Measurements from ENCODE around the gene ARHGAP8. TPM values are rescaled to one million over a fixed set of nuclear protein-coding genes. Genes with fewer than 3 reads are reported as not detected.

Gene ARHGAP8
- total and polyA plus RNA-seq, 2 donors (not counting 1 experiment from before 2014, with no cell fraction given), result 0.07 to 0.17 TPM

DNA sequence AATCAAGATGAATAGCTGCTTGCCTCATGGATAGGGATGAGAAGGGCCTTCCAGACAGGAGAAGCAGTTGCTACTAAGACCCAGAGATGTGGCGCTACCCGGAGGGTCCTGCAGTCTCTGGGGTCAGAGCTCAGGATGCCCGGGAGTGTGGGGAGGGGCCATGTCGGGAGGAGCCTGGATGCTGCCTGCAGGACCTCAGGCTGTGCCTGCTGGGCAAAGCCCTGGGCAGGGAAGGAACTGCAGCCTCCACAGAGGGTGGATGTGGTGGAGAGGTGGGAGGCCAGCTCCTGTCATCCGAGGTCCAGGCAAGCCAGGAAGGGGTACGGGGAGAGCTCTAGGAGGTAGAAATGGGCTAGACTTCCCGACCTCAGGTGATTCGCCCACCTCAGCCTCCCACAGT lies 39.4 kb upstream of the ARHGAP8 start:
- Histone ChIP-seq H4K20me1 (ENCODE audit: control insufficient read depth, extremely low read depth, insufficient read depth, low read length) (no peaks in the 10 kb centered on the region), H2AFZ (ENCODE audit: low read length) (no peak overlapping the region), H3K9me3 (ENCODE audit: control insufficient read depth, insufficient read depth, low read depth, low read length) (no peaks in the 10 kb centered on the region), H3K9ac (ENCODE audit: insufficient read depth, low read length) (no peak overlapping the region), H3K27me3 (ENCODE audit: control insufficient read depth, insufficient read depth, low read length) (no peaks in the 10 kb centered on the region), H3K4me1 (ENCODE audit: control insufficient read depth, extremely low read depth, insufficient read depth, low read length) (no peaks in the 10 kb centered on the region), H3K4me3 (replicated peaks in 1 of 4; ENCODE audit: control extremely low read depth in 1 of 4, insufficient read depth in 1 of 4, low read depth in 3 of 4, low read length in 4 of 4) (no peak overlapping the region), H3K4me2 (ENCODE audit: extremely low read depth, insufficient read depth, low read length) (no peak overlapping the region), H3K27ac (ENCODE audit: insufficient read depth, low read length) (no peak overlapping the region), H3K79me2 (ENCODE audit: control insufficient read depth, insufficient read depth, low read length) (no peaks in the 10 kb centered on the region), H3K36me3 (ENCODE audit: control insufficient read depth, insufficient read depth, low read length) (no peaks in the 10 kb centered on the region)
- no peak for DNase-seq (ENCODE audit: low read depth in 2 of 2)
- TF ChIP-seq EZH2 (IDR thresholded peaks at IDR 0.05; ENCODE audit: low read length, missing control alignments), result no peak
- TF ChIP-seq, protein P1, sequence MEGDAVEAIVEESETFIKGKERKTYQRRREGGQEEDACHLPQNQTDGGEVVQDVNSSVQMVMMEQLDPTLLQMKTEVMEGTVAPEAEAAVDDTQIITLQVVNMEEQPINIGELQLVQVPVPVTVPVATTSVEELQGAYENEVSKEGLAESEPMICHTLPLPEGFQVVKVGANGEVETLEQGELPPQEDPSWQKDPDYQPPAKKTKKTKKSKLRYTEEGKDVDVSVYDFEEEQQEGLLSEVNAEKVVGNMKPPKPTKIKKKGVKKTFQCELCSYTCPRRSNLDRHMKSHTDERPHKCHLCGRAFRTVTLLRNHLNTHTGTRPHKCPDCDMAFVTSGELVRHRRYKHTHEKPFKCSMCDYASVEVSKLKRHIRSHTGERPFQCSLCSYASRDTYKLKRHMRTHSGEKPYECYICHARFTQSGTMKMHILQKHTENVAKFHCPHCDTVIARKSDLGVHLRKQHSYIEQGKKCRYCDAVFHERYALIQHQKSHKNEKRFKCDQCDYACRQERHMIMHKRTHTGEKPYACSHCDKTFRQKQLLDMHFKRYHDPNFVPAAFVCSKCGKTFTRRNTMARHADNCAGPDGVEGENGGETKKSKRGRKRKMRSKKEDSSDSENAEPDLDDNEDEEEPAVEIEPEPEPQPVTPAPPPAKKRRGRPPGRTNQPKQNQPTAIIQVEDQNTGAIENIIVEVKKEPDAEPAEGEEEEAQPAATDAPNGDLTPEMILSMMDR (conservative IDR thresholded peaks at IDR 0.05 in 1 of 2, IDR thresholded peaks at IDR 0.05 in 1 of 2; ENCODE audit: low read depth in 1 of 2, low read length in 2 of 2), result no peak

DNA sequence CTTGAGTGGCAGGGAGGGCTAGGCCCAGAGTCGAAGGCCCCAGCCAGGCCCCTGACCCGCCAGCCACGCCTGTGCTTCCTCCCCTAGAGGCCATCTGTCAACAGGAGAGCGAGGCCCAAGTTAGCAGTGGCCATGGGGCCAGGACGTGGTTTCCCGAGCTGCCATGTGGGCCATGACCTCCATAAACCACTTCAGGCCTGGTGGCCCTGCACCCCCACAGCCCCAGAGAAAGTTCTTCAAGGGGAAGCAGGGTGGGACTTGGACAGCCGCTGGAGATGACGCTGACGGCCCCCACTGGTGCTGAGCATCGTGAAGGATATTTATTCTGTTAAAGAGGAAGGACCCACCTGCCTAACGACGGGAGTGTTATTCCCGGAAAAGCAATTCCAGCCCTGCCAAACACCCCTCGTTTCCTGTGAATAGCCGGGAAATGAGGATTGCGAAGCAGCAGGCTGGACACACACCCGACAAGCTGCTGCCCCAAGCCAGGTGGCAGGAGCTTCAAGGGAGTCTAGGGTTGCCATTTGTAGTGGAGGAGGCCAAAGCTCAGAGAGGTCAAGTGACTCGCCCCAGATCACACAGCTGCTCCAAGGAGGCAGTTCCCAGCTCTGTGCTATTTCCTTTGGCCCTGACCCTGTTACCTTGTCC lies 37.5 kb upstream of the ARHGAP8 start:
- Histone ChIP-seq H3K4me1 (ENCODE audit: control insufficient read depth, extremely low read depth, insufficient read depth, low read length) (no peaks in the 10 kb centered on the region), H3K9ac (ENCODE audit: insufficient read depth, low read length) (no peak overlapping the region), H2AFZ (ENCODE audit: low read length) (no peak overlapping the region), H3K36me3 (ENCODE audit: control insufficient read depth, insufficient read depth, low read length) (no peaks in the 10 kb centered on the region), H4K20me1 (ENCODE audit: control insufficient read depth, extremely low read depth, insufficient read depth, low read length) (no peaks in the 10 kb centered on the region), H3K4me2 (ENCODE audit: extremely low read depth, insufficient read depth, low read length) (no peak overlapping the region), H3K27ac (ENCODE audit: insufficient read depth, low read length) (no peak overlapping the region), H3K79me2 (ENCODE audit: control insufficient read depth, insufficient read depth, low read length) (no peaks in the 10 kb centered on the region), H3K27me3 (ENCODE audit: control insufficient read depth, insufficient read depth, low read length) (no peaks in the 10 kb centered on the region), H3K4me3 (replicated peaks in 1 of 4; ENCODE audit: control extremely low read depth in 1 of 4, insufficient read depth in 1 of 4, low read depth in 3 of 4, low read length in 4 of 4) (no peak overlapping the region), H3K9me3 (ENCODE audit: control insufficient read depth, insufficient read depth, low read depth, low read length) (no peaks in the 10 kb centered on the region)
- no peak for DNase-seq (ENCODE audit: low read depth in 2 of 2)
- TF ChIP-seq, protein P1 (conservative IDR thresholded peaks at IDR 0.05 in 1 of 2, IDR thresholded peaks at IDR 0.05 in 1 of 2; ENCODE audit: low read depth in 1 of 2, low read length in 2 of 2), result no peak
- TF ChIP-seq EZH2 (IDR thresholded peaks at IDR 0.05; ENCODE audit: low read length, missing control alignments), result no peak

DNA sequence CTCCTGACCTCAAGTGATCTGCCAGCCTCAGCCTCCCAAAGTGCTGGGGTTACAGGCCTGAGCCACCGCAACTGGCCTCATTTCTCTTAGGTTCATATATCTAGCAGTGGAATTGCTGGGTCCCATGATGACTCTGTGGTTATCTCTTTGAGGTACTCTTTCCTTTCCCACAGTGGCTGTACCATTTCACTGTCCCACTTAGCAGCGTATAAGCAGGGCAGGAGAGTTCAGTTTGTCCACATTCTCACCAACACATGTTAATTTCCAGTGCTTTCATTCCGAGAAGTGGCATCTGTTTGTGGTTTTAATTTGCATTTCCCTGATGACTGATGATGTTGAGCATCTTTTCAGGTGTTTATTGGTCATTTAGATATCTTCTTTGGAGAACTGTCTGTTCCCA lies 34.0 kb upstream of the ARHGAP8 start:
- DNase-seq (ENCODE audit: low read depth in 2 of 2), result no peak
- H3K9ac ChIP-seq (ENCODE audit: insufficient read depth, low read length), result no peak overlapping the region

More for the DNA sequence above, 34.0 kb upstream of the ARHGAP8 start:
- Histone ChIP-seq H3K4me3 (replicated peaks in 1 of 4; ENCODE audit: control extremely low read depth in 1 of 4, insufficient read depth in 1 of 4, low read depth in 3 of 4, low read length in 4 of 4) (no peak overlapping the region), H3K4me1 (ENCODE audit: control insufficient read depth, extremely low read depth, insufficient read depth, low read length) (no peaks in the 10 kb centered on the region), H3K27me3 (ENCODE audit: control insufficient read depth, insufficient read depth, low read length) (no peaks in the 10 kb centered on the region), H2AFZ (ENCODE audit: low read length) (no peak overlapping the region), H3K4me2 (ENCODE audit: extremely low read depth, insufficient read depth, low read length) (no peak overlapping the region), H3K27ac (ENCODE audit: insufficient read depth, low read length) (no peak overlapping the region), H3K9me3 (ENCODE audit: control insufficient read depth, insufficient read depth, low read depth, low read length) (no peaks in the 10 kb centered on the region), H3K79me2 (ENCODE audit: control insufficient read depth, insufficient read depth, low read length) (no peaks in the 10 kb centered on the region), H3K36me3 (ENCODE audit: control insufficient read depth, insufficient read depth, low read length) (no peaks in the 10 kb centered on the region), H4K20me1 (ENCODE audit: control insufficient read depth, extremely low read depth, insufficient read depth, low read length) (no peaks in the 10 kb centered on the region)
- TF ChIP-seq EZH2 (IDR thresholded peaks at IDR 0.05; ENCODE audit: low read length, missing control alignments), result no peak
- TF ChIP-seq, protein P1 (conservative IDR thresholded peaks at IDR 0.05 in 1 of 2, IDR thresholded peaks at IDR 0.05 in 1 of 2; ENCODE audit: low read depth in 1 of 2, low read length in 2 of 2), result no peak
